GM19240 (cell line): ENCODE data around the gene CUBN.

Source experiments
- DNase-seq: peaks from one replicate; pipeline ENCODE4 v3.0.0; 2011; ENCODE audit warnings: low spot score; ENCODE audit not compliant: insufficient read length

The CUBN gene

DNA sequence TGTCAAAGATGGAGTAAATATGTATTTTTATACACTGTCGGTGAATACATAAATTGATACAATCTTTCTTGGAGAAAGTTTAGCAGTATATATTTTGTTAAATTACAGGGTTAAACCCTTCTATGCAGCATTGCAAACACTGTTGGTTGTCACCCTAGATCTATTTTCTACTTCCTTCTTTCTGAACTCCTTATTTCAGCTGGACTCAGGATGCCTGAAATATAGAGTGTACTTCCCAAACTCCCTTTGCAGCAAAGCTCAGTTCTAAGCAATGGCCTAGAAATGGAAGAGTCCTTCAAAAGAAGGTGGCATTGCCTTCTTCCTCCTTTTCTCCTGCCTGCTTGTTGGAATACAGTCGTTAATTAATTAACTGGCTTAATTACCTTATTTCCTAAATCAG lies 20.6 kb downstream of the CUBN start:
- no peak for DNase-seq

- DNase-seq, result no peak
Observed at GRCh38 chr10:17106991-17107390, 22.6 kb downstream of the CUBN start.

- no peak for DNase-seq
Observed at GRCh38 chr10:17101910-17102266, 27.7 kb downstream of the CUBN start.

DNA sequence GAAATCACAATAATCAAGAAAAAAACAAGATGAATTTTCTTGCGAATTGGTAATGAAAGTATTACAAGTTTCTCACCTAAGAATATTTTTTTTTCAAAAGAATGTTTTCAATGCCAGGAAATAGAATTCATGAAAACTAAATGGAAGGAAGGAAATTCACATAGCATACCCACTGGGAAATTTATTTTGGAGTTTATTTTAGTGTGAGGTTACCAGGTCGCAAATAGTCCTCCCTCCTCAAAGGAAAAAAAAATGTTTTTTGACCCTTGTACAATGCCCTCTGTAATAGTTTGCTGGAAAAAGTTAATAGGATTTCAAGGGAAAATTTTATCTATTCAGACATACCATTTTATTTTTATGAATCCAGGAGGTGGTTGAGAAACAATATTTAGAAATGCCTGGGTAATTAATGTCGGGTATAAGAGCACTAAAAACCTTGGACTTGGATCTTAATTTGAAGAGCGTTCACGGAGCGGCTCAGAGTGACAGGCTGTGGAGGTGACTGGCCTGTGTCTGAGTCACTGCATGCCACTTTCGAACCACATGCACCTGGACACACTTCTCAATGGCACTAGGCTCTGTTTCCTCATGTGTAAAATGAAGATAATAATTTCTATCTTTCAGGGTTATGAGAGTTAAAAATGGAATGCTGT lies 28.2 kb downstream of the CUBN start:
- DNase-seq, result no peak

- DNase-seq, result no peak
Observed at GRCh38 chr10:17100586-17100985, 29.0 kb downstream of the CUBN start.

DNA sequence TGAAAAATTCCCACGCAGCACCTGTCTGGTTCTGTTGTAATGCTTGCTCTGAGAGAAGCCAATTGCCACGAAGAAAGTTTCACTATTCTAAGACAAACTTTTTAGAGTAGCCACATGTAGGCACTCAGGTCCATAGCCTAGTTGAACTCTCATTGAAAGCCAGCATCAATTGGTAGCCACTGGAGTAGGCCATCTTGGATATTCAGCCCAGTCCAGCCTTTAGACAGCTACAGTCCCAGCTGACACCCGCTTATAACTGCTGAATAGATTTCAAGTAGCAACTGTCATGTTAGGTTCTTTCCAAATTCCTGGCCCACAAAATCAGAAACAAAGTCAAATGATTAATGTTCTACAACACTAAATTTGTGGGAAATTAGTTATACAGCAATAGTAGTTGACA lies 31.6 kb downstream of the CUBN start:
- DNase-seq, result no peak

GRCh38 chr10:17094844-17095243 lies 34.8 kb downstream of the CUBN start:
- no peak for DNase-seq

GRCh38 chr10:17092986-17093803 lies 36.4 kb downstream of the CUBN start:
- no peak for DNase-seq

DNA sequence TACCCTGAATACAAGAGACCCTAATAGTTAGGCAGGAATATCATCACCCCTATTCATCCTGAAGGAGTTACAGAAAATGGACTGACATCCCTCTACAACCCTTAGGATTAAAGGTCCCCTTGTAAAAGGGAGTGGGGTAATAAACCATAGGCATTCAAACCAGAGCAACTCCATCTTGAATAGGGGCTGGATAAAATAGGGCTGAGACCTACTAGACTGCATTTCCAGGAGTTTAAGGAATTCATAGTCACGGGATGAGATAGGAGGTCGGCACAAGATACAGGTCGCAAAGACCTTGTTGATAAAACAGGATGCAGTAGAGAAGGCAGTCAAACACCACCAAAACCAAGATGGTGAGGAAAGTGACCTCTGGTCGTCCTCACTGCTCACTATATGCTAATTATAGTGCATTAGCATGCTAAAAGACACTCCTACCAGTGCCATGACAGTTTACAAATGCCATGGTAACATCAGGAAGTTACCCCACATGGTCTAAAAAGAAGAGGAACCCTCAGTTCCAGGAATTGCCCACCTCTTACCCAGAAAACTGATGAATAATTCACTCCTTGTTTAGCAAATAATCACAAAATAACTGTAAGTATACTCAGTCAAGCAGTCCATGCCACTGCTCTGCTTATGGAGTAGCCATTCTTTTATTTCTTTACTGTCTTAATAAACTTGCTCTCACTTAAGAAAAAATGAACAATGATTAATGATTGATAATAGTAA lies 37.2 kb downstream of the CUBN start:
- DNase-seq, result no peak

DNA sequence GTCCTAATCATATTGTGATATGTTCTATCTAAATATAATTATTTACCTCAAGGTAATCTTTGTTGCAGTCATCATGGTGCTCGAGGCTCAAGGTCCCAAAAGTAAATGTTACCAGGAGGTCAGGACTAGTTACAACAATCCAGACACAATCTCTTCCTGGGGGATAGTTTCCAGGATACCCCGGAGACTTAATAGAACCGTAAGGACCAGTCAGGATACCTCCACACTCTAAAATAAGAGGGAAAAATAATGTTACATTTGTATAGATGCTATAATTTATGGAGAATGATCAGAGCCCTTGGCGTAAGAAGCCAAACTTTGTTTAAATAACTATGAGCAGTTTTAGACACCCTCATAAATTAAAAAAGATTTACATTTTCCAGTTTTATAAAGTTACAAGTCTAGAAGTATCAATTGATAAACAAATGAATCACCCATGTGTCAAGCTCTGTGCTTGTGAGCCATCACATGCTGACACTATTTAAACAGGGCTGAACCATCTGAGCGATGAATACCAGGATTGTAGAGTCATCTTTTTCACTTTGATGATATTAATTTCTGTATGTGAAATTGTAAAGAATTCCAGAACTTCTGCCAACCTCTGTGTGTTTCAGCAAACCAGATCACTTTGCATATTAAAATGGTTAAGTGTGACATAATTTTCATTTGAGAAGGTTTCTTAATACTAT lies 41.3 kb downstream of the CUBN start:
- DNase-seq, result no peak

DNA sequence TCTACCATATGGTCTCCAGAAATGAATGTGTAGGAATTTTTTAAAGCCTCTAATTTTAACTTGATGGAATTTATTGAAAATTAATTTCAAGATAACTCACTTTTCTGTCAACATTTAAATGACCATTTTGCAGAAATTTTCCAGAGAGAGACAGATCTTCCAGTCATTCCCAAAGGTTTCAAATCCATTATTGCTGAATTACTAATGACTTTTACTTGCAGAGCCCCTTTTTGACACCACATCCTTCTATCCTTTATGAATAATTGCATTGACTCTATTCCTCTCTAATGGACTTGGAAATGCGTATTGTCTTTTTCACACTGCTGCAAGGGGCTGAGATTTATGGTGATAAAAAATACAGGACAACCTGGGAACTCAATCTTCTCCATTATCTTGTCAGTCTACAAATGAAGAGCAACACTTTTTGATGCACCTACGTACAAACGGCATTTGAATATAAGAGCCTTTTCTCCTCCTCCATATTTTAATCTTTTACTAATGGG lies 42.7 kb downstream of the CUBN start:
- DNase-seq, result no peak

GRCh38 chr10:17085011-17085725 lies 44.4 kb downstream of the CUBN start:
- no peak for DNase-seq

GRCh38 chr10:17084258-17084657 lies 45.4 kb downstream of the CUBN start:
- DNase-seq, result no peak

GRCh38 chr10:17081431-17081830 lies 48.2 kb downstream of the CUBN start:
- no peak for DNase-seq

GRCh38 chr10:17077890-17078289 lies 51.7 kb downstream of the CUBN start:
- DNase-seq, result no peak

DNA sequence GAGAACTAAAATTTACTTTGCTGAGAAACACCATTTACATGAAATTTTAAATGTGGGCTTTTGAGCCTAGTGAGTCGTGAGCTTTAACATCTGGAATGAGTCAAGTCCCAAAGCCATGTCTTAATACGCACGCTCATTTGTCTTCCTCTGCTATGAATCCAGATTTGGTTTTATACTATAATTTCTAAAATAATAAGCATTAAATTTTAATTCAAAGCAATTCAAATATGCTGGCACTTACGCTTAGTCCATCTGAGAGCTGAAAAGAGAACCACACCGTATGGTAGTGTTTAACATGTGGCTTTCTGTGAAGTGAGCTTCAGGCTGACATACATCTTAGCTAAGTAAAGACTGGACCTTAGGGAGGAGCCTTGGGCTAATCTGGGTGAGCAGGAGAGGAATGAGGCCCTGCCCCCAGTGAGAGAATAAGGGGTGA lies 52.2 kb downstream of the CUBN start:
- no peak for DNase-seq

DNA sequence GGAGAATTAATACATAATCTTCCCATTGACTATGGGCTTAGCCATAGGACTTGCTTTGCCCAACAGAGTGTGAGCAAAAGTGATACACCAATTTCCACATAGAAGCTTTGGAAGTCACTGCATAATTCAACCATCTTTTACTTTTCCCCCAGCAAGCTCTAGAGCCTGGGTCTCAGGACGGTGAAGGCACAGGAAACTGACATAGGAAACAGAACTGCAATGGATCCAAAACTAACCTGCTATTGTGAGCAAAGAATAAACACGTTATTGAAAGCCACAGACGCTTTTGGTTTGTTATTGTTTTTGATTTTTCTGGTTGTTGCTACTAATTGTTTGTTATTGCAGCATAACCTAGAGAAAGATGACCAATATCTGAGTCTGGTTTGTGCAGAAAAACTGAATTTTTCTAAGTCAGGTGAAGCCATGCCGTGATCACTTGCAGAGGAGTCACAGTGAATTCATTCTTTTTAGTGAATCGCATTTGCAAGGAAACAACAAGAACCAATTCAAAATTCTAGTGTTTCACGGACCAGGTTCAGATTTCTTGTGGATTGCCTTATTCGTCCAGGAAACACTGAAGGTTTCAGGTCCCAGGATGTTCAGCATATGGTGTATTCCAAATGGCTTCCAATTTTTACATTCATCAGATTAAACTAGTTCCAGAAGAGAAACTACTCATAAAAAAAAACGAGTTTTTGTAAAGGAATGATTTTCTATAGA lies 52.8 kb downstream of the CUBN start:
- no peak for DNase-seq

GRCh38 chr10:17075533-17076359 lies 53.9 kb downstream of the CUBN start:
- DNase-seq, result no peak

DNA sequence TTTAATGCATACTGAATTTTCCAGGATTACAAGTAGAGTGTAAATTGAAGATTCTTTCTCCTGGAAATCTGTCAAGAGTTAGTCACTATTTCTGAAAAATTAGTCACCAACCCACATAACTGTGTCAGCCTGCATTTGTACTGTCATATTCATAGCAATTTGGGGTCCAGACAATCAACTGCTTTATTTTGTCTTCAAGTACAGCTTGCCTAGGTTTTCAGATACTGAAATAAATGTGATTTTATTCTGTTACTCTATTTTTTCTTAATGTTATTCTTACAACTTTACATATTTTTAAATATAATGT lies 55.1 kb downstream of the CUBN start:
- DNase-seq, result no peak
